Caco-2 (cell line): Measurements from ENCODE around the gene EFNA3. TPM values are rescaled to one million over a fixed set of nuclear protein-coding genes. Genes with fewer than 3 reads are reported as not detected.

ENCODE experiments used
- BruUV-seq: library from RNA; stranded (reverse); fragments of 400-500 nt; replicated peaks from 2 replicates; lab custom pipeline; 2021; lab: Mats Ljungman, UMichigan
- CTCF ChIA-PET: fragments of 300-600 bp; sonication (Branson Sonifier 250); formaldehyde crosslinking; loops from one replicate; lab custom pipeline; 2022; ENCODE audit warnings: antibody characterized with exemption; lab: Charles Lee
- POLR2A ChIA-PET: fragments of 300-600 bp; sonication (Branson Sonifier 250); formaldehyde crosslinking; loops from one replicate; lab custom pipeline; 2022; ENCODE audit warnings: antibody characterized with exemption; lab: Charles Lee
- DNase-seq, 2 experiments: peaks; one replicate each; pipeline versions ENCODE4 v3.0.0 to v3.0.0-alpha.2; 2020 to 2022
- H3K27me3 ChIP-seq: replicated peaks from 2 replicates; pipeline ENCODE4 v1.6.0; 2011; ENCODE audit warnings: low read length; ENCODE audit not compliant: control insufficient read depth, insufficient read depth
- H3K36me3 ChIP-seq: 2 replicates; pipeline ENCODE4 v1.5.1; 2011; ENCODE audit warnings: low read length; ENCODE audit not compliant: control insufficient read depth, insufficient read depth
- H3K4me1 ChIP-seq: fragments of 250-450 bp; sonication (Bioruptor Pico); 2 replicates; pipeline ENCODE4 v1.5.1; 2020; ENCODE audit warnings: mild to moderate bottlenecking
- H3K4me3 ChIP-seq: 2 replicates; pipeline ENCODE4 v1.5.1; 2011; ENCODE audit warnings: low read depth, mild to moderate bottlenecking, control low read depth, low read length
- H3K9me3 ChIP-seq: fragments of 250-450 bp; sonication (Bioruptor Pico); 2 replicates; pipeline ENCODE4 v1.5.1; 2020; ENCODE audit warnings: mild to moderate bottlenecking, moderate library complexity
- H3K27ac Mint-ChIP-seq: one replicate; pipeline ENCODE4 v1.8.0; 2022; ENCODE audit warnings: mixed read lengths; ENCODE audit not compliant: unreplicated experiment
- H3K27me3 Mint-ChIP-seq: one replicate; pipeline ENCODE4 v1.8.0; 2022; ENCODE audit warnings: mixed read lengths; ENCODE audit not compliant: insufficient read depth, unreplicated experiment
- H3K36me3 Mint-ChIP-seq: one replicate; pipeline ENCODE4 v1.8.0; 2022; ENCODE audit warnings: mild to moderate bottlenecking, mixed read lengths; ENCODE audit not compliant: insufficient read depth, unreplicated experiment
- H3K4me1 Mint-ChIP-seq: one replicate; pipeline ENCODE4 v1.8.0; 2022; ENCODE audit warnings: low read depth, mixed read lengths; ENCODE audit not compliant: unreplicated experiment
- H3K4me3 Mint-ChIP-seq: one replicate; pipeline ENCODE4 v1.8.0; 2022; ENCODE audit warnings: mild to moderate bottlenecking, moderate library complexity, mixed read lengths; ENCODE audit not compliant: unreplicated experiment
- H3K9me3 Mint-ChIP-seq: one replicate; pipeline ENCODE4 v1.8.0; 2022; ENCODE audit warnings: mixed read lengths; ENCODE audit not compliant: unreplicated experiment
- intact Hi-C: fragments of 100-400 bp; cut with micrococcal nuclease; formaldehyde crosslinking; loops from one replicate; pipeline ENCODE4 v1.10.0; 2022; ENCODE audit not compliant: unreplicated experiment
- total RNA-seq: library from RNA; stranded (reverse); gene quantifications from 2 replicates; pipeline ENCODE4 v1.2.3, GENCODE V29; 2022
- TF ChIP-seq, protein P1 (sequence below), 2 experiments: fragments of 200-600 bp in 1 of 2; IDR thresholded peaks; 1 replicate in 1 of 2; 2 replicates in 1 of 2; pipeline versions ENCODE4 v1.5.1 to v1.8.0; 2011 to 2022; ENCODE audit warnings: antibody characterized with exemption in 1 of 2, control low read depth in 1 of 2, inconsistent platforms in 1 of 2, low read depth in 1 of 2, low read length in 1 of 2, mild to moderate bottlenecking in 1 of 2, moderate library complexity in 1 of 2; ENCODE audit not compliant: insufficient read depth in 1 of 2, severe bottlenecking in 1 of 2, unreplicated experiment in 1 of 2

The EFNA3 gene
- total RNA-seq, 1 experiment from 2014 or later: 3.5 TPM

GRCh38 chr1:155123801-155124200 is 45.2 kb downstream of the EFNA3 start:
- ChIA-PET CTCF (interaction anchor here (0.6 to 0.9 kb wide), 2 partner anchors 19 to 32 kb away, joined by 3 to 5 read pairs; no protein-coding TSS in a partner anchor), POLR2A (interaction anchor here (0.6 kb wide), 1 partner anchor 68 kb away, joined by 3 read pairs; no protein-coding TSS in a partner anchor)
- Histone ChIP-seq H3K4me1 (peaks cover 56% of the 10 kb centered on the region), H3K27me3 (no peaks in the 10 kb centered on the region), H3K36me3 (no peaks in the 10 kb centered on the region), H3K4me3 (no peak overlapping the region), H3K9me3 (no peaks in the 10 kb centered on the region)
- Mint-ChIP-seq H3K27ac (peak overlapping the region; percentile 80), H3K36me3 (peaks cover 17% of the 10 kb centered on the region), H3K9me3 (no peaks in the 10 kb centered on the region), H3K4me1 (peaks cover 40% of the 10 kb centered on the region), H3K4me3 (no peak overlapping the region), H3K27me3 (no peaks in the 10 kb centered on the region)
- BruUV-seq: no TSS peak
- no peak for DNase-seq
- intact Hi-C loops: no loop called here
- TF ChIP-seq, protein P1, sequence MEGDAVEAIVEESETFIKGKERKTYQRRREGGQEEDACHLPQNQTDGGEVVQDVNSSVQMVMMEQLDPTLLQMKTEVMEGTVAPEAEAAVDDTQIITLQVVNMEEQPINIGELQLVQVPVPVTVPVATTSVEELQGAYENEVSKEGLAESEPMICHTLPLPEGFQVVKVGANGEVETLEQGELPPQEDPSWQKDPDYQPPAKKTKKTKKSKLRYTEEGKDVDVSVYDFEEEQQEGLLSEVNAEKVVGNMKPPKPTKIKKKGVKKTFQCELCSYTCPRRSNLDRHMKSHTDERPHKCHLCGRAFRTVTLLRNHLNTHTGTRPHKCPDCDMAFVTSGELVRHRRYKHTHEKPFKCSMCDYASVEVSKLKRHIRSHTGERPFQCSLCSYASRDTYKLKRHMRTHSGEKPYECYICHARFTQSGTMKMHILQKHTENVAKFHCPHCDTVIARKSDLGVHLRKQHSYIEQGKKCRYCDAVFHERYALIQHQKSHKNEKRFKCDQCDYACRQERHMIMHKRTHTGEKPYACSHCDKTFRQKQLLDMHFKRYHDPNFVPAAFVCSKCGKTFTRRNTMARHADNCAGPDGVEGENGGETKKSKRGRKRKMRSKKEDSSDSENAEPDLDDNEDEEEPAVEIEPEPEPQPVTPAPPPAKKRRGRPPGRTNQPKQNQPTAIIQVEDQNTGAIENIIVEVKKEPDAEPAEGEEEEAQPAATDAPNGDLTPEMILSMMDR (IDR thresholded peaks at IDR 0.05; ENCODE audit: insufficient read depth in 1 of 2, low read depth in 1 of 2, low read length in 1 of 2, severe bottlenecking in 1 of 2, unreplicated experiment in 1 of 2): no peak

DNA sequence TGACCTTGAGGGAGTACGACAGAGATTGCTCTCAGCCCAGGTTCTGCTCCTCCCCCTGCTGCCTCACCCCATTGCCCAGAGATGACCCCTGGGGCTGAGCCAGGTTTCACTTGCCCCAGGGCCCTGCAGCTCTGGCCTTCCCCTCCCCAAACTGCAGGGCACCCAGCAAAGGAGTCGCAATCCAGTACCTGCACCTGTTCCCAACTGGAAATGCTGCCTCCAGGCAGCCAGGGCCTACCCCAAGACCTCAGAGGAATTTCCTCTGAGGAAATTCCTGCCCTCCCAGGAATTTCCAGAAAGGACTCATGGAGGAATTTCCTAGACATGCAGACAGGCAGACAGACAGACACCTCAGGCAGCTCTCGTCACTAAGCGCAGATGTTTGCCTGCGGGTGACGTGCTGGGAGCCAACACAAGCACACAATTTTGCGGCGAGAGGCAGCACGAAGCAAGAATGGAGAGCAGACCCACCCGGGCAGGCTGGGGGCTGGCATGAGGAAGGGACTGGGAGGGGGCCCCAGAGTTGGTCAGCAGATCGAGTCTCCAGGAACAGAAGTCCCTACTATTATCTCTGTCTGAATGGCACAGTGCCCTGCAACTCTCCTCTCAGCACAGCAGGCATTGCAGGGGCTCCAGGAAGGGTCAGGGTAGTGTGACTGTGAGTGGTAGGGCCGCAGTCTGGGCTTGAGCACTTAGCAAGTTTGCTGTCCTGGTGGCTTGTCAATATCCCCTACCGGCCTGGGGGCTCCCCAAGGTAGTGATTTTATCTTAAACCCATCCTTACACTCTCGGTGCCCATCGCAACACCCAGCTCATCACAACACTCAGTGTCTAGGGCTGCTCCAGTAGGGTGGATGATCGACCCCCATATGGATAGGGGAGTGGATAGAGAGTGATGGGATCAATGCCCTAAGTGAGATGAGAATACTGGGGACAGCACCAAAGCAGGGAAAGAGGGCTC is 46.1 kb downstream of the EFNA3 start:
- no TSS peak for BruUV-seq
- H3K4me1 ChIP-seq: peaks cover 63% of the 10 kb centered on the region
- ChIA-PET POLR2A (interaction anchor here (0.5 to 1.2 kb wide), 3 partner anchors 43 to 267 kb away, joined by 3 read pairs; no protein-coding TSS in a partner anchor), CTCF (interaction anchor here (0.5 to 2.9 kb wide), 11 partner anchors 7 to 126 kb away, joined by 3 to 16 read pairs (median 5); partner anchors contain the start of genes KRTCAP2 and SLC50A1)
- no peaks in the 10 kb centered on the region for H3K36me3 ChIP-seq
- Mint-ChIP-seq H3K27ac (peak overlapping the region; percentile 80), H3K4me3 (peak overlapping the region; percentile 89), H3K36me3 (peaks cover 21% of the 10 kb centered on the region), H3K27me3 (no peaks in the 10 kb centered on the region), H3K9me3 (no peaks in the 10 kb centered on the region), H3K4me1 (peaks cover 38% of the 10 kb centered on the region)
- H3K27me3 ChIP-seq: no peaks in the 10 kb centered on the region
- H3K4me3 ChIP-seq: no peak overlapping the region
- TF ChIP-seq, protein P1 (IDR thresholded peaks at IDR 0.05; ENCODE audit: insufficient read depth in 1 of 2, low read depth in 1 of 2, low read length in 1 of 2, severe bottlenecking in 1 of 2, unreplicated experiment in 1 of 2): no peak
- no peaks in the 10 kb centered on the region for H3K9me3 ChIP-seq
- DNase-seq: peak; percentile 56 to 80
- intact Hi-C loops: loop anchor here (5.0 kb wide), 1 partner anchor 122 kb away; the partner anchor contains the start of gene ZBTB7B

GRCh38 chr1:155125511-155125945 is 46.9 kb downstream of the EFNA3 start:
- Mint-ChIP-seq H3K27me3 (no peaks in the 10 kb centered on the region), H3K4me3 (peak overlapping the region; percentile 89), H3K36me3 (peaks cover 29% of the 10 kb centered on the region), H3K27ac (peak overlapping the region; percentile 80), H3K9me3 (no peaks in the 10 kb centered on the region), H3K4me1 (peaks cover 37% of the 10 kb centered on the region)
- H3K27me3 ChIP-seq: no peaks in the 10 kb centered on the region
- peaks cover 62% of the 10 kb centered on the region for H3K4me1 ChIP-seq
- BruUV-seq: no TSS peak
- intact Hi-C loops: loop anchor here (5.0 kb wide), 1 partner anchor 123 kb away; the partner anchor contains the start of gene ZBTB7B
- H3K36me3 ChIP-seq: no peaks in the 10 kb centered on the region
- DNase-seq: peak; percentile 47 to 68
- no peaks in the 10 kb centered on the region for H3K9me3 ChIP-seq
- TF ChIP-seq, protein P1 (IDR thresholded peaks at IDR 0.05; ENCODE audit: insufficient read depth in 1 of 2, low read depth in 1 of 2, low read length in 1 of 2, severe bottlenecking in 1 of 2, unreplicated experiment in 1 of 2): peak in 1 of 2 experiments; percentile 18
- ChIA-PET POLR2A (interaction anchor here (0.5 to 1.7 kb wide), 4 partner anchors 10 to 268 kb away, joined by 3 to 7 read pairs (median 3); partner anchors contain the start of gene SLC50A1), CTCF (interaction anchor here (0.5 to 2.9 kb wide), 10 partner anchors 8 to 125 kb away, joined by 3 to 16 read pairs (median 6); partner anchors contain the start of genes KRTCAP2 and SLC50A1)
- H3K4me3 ChIP-seq: peak overlapping the region; percentile 68
